Mucosa of stomach (tissue), 1 donor: ENCODE results near the gene LRRC58.
"Not testable (repeated sequence)": the region's sequence is repeated elsewhere in the genome, so short reads cannot be mapped to it uniquely, and the experiment has no call there.

ENCODE experiments used
- H3K27me3 ChIP-seq: one replicate; pipeline ENCODE4 v1.7.0; 2013; ENCODE audit warnings: mild to moderate bottlenecking, low read length; ENCODE audit not compliant: control insufficient read depth, insufficient read depth
- H3K36me3 ChIP-seq: one replicate; pipeline ENCODE4 v1.7.0; 2013; ENCODE audit warnings: low read length; ENCODE audit not compliant: control insufficient read depth, insufficient read depth
- H3K4me1 ChIP-seq: one replicate; pipeline ENCODE4 v1.7.0; 2013; ENCODE audit warnings: mild to moderate bottlenecking, low read length; ENCODE audit not compliant: control insufficient read depth, insufficient read depth
- H3K4me3 ChIP-seq: one replicate; pipeline ENCODE4 v1.7.0; 2013; ENCODE audit warnings: low read length
- H3K9ac ChIP-seq: one replicate; pipeline ENCODE4 v1.7.0; 2013; ENCODE audit warnings: mild to moderate bottlenecking, low read length, moderate library complexity
- H3K9me3 ChIP-seq: one replicate; pipeline ENCODE4 v1.7.0; 2013; ENCODE audit warnings: mild to moderate bottlenecking, low read length, moderate library complexity; ENCODE audit not compliant: control insufficient read depth
- donor health status: Pancreatic carcinoma.

Gene LRRC58

DNA sequence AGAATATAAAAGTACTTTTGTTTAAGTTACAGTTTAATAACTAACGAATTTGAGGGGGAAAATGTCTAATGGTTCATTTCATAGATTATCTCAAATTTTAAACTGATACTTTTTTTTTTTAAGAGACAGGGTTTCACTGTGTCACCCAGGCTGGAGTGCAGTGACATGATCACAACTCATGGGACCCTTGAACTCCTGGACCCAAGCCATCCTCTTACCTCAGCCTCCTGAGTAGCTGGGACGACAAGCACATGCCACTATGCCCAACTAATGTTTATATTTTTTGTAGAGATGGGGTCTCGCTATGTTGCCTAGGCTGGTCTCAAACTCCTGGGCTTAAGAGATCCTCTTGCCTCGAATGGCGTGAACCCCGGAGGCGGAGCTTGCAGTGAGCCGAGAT is 16.5 kb downstream of the LRRC58 start:
- Histone ChIP-seq H3K4me3 (no peak overlapping the region), H3K9me3 (no peaks in the 10 kb centered on the region), H3K27me3 (no peaks in the 10 kb centered on the region), H3K4me1 (no peaks in the 10 kb centered on the region), H3K36me3 (no peaks in the 10 kb centered on the region), H3K9ac (no peak overlapping the region)

DNA sequence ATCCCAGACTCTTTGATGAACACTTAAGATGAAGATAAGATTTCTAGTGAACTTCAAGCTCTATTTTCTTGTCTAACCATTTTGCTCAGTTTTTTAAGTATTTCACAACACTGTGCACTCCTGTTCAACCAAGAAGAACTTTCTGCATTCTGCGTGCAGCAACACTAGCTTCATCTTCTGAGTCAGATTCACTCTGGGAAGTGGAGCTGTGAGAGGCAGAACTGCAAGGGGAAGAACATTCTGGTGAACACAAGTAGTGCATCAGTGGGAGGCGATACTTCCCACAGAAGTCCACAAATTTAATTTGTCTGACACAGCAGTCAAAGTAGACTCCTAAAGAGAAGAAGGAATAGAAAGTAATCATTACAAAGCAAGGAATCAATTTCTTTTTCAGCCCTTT is 18.1 kb downstream of the LRRC58 start:
- no peak overlapping the region for H3K4me3 ChIP-seq
- no peaks in the 10 kb centered on the region for H3K36me3 ChIP-seq
- H3K9me3 ChIP-seq: no peaks in the 10 kb centered on the region
- no peak overlapping the region for H3K9ac ChIP-seq
- no peaks in the 10 kb centered on the region for H3K27me3 ChIP-seq
- no peaks in the 10 kb centered on the region for H3K4me1 ChIP-seq

DNA sequence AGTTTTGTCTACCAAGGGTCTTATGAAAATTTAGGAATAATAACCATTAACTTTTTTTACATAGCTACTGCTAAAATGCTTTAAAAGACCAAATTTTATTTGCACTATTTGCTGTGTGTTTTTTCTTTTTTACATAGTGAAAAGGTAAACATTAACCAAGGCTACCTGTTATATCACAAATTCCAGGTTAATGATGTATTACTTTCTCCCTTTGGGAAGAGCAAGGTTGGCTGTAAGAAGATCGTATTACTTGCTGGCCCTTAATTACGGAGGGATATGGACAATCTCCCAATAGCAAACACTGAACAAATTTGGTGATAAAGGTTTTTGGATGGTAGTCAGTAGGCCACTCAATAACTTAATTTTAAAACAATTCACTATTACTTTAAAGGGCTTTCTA is 22.4 kb downstream of the LRRC58 start:
- H3K4me1 ChIP-seq: no peaks in the 10 kb centered on the region
- H3K9me3 ChIP-seq: no peaks in the 10 kb centered on the region
- H3K9ac ChIP-seq: no peak overlapping the region
- H3K27me3 ChIP-seq: no peaks in the 10 kb centered on the region
- no peak overlapping the region for H3K4me3 ChIP-seq
- no peaks in the 10 kb centered on the region for H3K36me3 ChIP-seq

DNA sequence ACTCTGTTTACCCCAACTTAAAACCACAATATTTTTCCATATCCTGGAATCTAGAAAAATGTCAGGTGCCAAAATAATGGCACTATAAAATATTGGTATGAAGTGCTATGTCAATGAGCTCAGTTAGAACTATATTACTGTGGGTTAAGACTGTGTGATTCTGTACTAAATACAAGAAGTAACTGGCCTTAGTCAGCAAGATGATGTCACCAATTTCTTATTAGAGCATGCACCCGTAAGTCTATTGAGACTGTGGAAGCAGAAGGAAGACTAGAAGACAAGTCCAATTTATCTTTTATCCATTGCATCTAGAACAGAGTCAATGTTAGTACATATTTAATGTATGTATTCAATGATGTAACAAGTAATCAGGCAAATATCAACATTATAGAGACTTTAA is 25.0 kb downstream of the LRRC58 start:
- Histone ChIP-seq H3K4me3 (no peak overlapping the region), H3K36me3 (no peaks in the 10 kb centered on the region), H3K9me3 (no peaks in the 10 kb centered on the region), H3K4me1 (no peaks in the 10 kb centered on the region), H3K27me3 (no peaks in the 10 kb centered on the region), H3K9ac (no peak overlapping the region)

DNA sequence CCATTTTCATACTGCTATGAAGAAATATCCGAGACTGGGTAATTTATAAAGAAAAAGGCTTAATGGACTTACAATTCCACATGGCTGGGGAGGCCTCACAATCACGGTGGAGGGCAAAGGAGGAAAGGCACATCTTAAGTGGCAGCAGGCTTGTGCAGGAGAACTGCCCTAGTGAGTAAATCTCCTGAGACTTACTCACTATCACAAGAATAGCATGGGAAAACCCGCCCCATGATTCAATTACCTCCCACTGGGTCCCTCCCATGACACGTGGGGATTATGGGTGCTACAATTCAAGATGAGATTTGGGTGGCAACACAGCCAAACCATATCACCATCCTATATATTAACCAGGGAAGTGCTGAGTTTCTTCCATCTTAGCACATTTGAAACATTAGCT is 25.4 kb downstream of the LRRC58 start:
- not testable (repeated sequence) for H3K27me3 ChIP-seq, H3K9ac ChIP-seq, H3K36me3 ChIP-seq, H3K9me3 ChIP-seq, H3K4me1 ChIP-seq, H3K4me3 ChIP-seq

DNA sequence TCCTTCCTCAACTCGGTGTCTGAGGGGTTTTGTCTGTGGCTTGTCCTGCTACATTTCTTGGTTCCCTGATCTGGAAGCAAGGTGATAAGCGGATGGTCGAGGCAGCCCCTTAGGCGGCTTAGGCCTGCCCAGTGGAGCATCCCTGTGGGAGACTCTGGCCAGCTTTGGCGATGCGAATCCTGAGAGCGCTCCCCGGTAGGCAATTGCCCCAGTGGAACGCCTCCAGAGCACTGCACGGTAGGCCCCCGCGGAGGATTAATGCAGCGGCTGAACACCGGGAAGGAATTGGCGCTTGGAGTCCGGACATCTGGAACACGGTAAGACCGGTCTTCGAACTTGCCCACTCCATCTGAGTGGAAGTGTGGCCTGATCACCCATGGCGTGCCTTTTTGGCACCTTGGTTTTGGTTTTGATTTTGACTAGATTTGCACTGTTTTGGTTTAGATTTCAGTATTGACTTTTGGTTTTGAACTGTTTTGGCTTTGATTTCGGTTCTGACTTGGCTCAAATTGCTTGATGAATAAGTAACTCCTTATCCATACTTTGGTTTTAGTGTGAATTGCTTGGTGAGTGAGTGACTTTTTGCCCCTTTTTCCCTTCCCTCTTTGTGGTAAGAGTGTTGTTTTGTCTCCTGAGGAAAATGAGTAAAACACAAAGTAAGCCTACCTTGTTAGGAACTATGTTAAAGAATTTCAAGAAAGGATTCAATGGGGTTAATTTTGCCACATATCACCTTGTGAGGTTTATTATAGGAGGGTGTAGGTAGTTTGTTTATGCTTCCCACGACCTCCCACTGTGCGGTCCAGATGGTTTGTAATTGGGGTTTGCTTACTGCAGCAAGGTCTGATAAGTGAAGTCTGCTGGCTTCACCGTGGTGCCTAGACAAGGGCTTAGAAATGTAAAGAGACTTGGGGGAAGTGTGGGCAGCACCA is 37.0 kb downstream of the LRRC58 start:
- Histone ChIP-seq H3K36me3 (no peaks in the 10 kb centered on the region), H3K4me3 (no peak overlapping the region), H3K27me3 (no peaks in the 10 kb centered on the region), H3K9ac (no peak overlapping the region), H3K9me3 (no peaks in the 10 kb centered on the region), H3K4me1 (no peaks in the 10 kb centered on the region)

DNA sequence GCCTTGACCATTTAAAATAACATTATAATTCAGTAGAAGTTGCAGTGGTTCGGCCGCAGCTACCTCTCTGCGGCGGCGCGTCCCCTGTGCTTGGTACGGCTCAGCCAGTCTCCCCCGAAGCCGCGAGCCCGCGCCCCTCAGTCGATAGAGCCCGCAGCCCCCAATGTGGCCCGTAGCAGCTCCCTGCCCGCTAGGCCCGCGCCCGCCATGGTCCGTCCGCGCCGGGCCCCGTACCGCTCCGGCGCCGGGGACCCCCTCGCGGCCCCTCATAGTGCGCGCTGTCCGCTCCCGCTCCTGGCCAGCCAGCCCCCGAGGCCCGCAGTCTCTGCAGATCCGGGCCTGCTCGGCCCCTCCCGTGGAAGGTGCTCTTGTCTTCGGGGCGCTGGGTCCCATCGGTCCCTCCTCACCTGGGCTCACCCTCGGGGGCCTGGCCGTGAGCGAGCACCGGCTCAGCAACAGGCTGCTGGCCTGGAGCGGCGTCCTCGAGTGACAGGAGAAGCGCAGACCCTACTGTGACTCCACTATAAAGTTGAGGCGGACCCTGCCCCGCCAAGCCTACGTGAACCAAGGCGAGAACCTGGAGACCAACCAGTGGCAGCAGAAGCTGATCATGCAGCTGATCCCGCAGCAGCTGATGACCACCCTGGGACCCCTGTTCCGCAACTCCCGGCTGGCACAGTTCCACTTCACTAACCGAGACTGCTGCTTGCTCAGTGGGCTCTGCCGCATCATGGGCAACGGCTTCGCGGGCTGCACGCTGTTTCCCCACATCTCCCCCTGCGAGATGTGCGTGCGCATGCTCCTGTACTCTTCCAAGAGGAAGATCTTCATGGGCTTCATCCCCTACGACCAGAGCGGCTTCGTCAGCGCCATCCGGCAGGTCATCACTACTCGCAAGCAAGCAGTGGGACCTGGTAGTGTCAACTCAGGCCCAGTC is 42.4 kb downstream of the LRRC58 start:
- no peaks in the 10 kb centered on the region for H3K4me1 ChIP-seq
- no peak overlapping the region for H3K4me3 ChIP-seq
- no peaks in the 10 kb centered on the region for H3K9me3 ChIP-seq
- no peaks in the 10 kb centered on the region for H3K36me3 ChIP-seq
- H3K9ac ChIP-seq: no peak overlapping the region
- H3K27me3 ChIP-seq: no peaks in the 10 kb centered on the region

DNA sequence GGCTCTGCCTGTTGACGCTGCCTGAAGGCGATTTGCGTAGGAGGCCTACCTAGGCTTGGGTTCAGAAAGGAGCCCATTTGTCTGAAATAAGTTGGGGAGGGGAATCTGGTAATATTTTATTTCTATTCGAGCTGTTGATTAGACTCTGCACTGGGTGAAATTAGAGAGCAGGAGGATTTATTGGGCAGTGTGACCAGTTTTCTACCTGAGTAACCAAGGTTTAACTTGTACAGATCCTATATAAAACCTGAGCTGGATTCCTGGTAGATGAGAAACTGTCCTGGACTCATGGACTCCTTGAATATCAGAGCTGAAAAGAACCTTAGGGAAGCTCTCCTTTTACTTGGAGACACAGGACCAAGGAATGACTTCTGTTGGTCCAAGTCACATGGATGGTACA is 44.5 kb downstream of the LRRC58 start:
- Histone ChIP-seq H3K9me3 (no peaks in the 10 kb centered on the region), H3K36me3 (no peaks in the 10 kb centered on the region), H3K27me3 (no peaks in the 10 kb centered on the region), H3K4me1 (no peaks in the 10 kb centered on the region), H3K4me3 (no peak overlapping the region), H3K9ac (no peak overlapping the region)

DNA sequence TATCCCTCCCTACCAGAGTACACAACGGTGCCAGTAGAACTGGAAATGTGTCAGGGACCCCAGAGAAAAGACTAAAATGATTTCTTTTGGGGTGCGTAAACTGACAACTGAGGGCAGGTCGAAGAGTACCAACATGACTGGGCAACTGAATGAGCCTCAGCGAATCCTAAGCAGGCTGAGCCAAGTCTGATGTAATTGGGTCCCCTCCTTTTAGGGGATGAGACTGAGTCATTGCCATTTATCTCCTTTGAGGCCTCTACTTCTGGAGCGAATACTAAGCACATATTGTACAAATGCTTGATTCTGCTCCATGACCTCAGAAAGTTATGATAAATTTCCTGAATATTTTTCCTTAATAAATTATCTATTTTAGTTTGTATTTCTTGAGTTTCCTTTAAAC is 46.8 kb downstream of the LRRC58 start:
- no peak overlapping the region for H3K4me3 ChIP-seq
- no peaks in the 10 kb centered on the region for H3K4me1 ChIP-seq
- no peaks in the 10 kb centered on the region for H3K36me3 ChIP-seq
- H3K9me3 ChIP-seq: no peaks in the 10 kb centered on the region
- H3K27me3 ChIP-seq: no peaks in the 10 kb centered on the region
- H3K9ac ChIP-seq: no peak overlapping the region

DNA sequence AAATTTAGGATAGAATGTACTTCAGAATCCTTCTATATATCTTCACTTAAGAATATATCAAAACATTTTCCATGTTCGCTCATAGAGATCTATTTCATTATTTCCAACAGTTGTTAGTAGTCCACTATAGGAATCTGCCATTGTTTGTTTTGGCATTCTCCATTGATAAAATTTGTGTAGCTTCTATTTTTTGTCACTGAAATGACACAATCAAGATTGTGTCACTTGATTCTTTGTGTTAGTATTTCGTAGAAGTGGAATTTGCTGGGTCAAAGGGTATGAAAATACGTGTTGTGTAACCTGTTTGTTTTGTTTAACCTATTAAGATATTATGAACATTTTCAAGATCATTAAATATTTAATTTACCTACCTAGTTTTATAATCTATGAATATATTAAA is 48.2 kb downstream of the LRRC58 start:
- Histone ChIP-seq H3K4me3 (no peak overlapping the region), H3K9ac (no peak overlapping the region), H3K36me3 (no peaks in the 10 kb centered on the region), H3K4me1 (no peaks in the 10 kb centered on the region), H3K9me3 (no peaks in the 10 kb centered on the region), H3K27me3 (no peaks in the 10 kb centered on the region)

DNA sequence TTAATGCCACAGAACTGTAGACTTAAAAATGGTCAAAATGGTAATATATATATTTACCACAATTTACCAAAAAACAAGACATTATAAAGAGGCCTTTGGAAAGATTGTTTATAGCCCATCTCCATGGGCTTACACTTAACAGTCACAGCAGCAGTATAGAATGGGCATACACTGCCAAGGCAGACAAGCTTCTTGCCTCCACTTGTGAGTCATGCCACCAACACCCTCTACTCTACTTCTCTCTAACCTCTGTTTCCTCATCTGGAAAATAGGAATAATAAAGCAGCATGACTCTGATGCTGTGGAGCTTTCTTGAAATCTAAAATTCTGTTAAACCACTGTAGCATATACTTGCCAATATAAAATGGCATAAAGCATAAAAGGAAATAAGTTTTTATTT is 49.8 kb downstream of the LRRC58 start:
- Histone ChIP-seq H3K36me3 (no peaks in the 10 kb centered on the region), H3K9me3 (no peaks in the 10 kb centered on the region), H3K4me1 (no peaks in the 10 kb centered on the region), H3K9ac (no peak overlapping the region), H3K27me3 (no peaks in the 10 kb centered on the region), H3K4me3 (no peak overlapping the region)

DNA sequence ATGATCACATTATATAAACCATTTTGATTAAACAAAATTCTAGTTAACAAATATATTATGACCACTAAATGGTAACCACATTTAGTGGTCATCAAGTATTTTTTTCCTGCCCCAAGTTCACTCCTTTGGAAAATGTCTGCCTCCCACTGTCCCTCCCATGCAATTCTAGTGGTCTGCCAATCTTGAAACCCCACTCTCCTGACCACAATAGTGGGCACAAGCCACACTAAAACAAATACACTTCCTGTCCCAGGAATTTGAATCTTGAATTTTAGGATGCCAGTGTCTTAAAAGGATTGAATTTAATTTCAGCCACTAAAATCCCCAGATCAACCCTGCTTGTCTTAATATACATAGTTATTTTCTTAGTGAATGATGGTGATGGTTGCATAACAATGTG is 50.2 kb downstream of the LRRC58 start:
- Histone ChIP-seq H3K27me3 (no peaks in the 10 kb centered on the region), H3K4me1 (no peaks in the 10 kb centered on the region), H3K36me3 (no peaks in the 10 kb centered on the region), H3K9me3 (no peaks in the 10 kb centered on the region), H3K9ac (no peak overlapping the region), H3K4me3 (no peak overlapping the region)
